22Rv1 (cell line): ENCODE data around the gene SFXN5.

Experiments
- H3K27ac ChIP-seq: fragments of 450-650 bp; 2 replicates; pipeline ENCODE4 v1.5.1; 2017
- ZFX ChIP-seq: fragments of 450-650 bp; IDR thresholded peaks from 2 replicates; pipeline ENCODE4 v1.6.1; 2017; ENCODE audit warnings: antibody characterized with exemption, borderline replicate concordance
- TF ChIP-seq, protein P1 (sequence below): fragments of 450-650 bp; IDR thresholded peaks from 2 replicates; pipeline ENCODE4 v1.5.1; 2017; ENCODE audit warnings: mild to moderate bottlenecking

The SFXN5 gene

DNA sequence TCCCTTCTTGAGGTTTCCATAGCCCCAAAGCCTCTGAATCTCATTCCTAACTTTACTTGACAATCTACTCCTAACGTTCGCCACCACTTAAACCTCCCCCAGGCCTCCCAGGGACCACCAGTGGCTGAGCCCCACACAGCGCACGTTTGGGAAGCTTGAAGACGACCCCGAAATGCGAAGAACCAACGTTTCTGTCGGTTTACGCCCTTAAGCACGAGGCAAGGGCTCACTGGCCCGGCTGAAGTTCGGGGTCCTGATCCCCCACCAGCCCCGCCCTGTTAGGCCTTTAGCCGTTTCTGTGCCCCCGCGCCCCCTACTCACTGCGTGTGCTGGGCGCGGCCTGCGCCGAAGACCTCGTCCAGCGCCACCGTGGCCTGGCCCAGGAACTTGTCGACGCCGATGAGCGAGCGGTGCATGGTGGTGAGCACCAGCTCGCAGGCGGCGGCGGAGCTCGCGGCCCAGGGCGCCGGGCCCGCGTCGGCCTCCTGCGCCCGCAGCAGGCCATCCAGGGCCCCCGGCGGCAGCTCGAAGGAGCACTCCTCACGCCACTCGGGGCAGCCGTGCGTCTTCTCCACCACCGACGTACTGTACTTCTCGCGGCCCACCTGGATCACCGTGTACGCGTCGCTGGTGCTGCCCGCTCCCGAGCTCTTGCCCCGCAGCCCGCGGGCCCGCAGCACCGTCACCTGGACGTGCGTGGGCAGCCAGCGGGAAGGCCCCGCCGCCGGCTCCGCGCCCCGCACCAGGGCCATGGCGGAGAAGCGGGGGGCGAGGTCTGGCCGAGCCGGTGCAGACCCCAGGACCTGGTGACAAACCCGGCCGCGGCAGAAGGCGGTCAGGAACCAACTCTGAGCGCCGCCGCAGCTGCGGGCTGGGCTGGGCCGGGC is 40.8 kb upstream of the SFXN5 start:
- TF ChIP-seq, protein P1, sequence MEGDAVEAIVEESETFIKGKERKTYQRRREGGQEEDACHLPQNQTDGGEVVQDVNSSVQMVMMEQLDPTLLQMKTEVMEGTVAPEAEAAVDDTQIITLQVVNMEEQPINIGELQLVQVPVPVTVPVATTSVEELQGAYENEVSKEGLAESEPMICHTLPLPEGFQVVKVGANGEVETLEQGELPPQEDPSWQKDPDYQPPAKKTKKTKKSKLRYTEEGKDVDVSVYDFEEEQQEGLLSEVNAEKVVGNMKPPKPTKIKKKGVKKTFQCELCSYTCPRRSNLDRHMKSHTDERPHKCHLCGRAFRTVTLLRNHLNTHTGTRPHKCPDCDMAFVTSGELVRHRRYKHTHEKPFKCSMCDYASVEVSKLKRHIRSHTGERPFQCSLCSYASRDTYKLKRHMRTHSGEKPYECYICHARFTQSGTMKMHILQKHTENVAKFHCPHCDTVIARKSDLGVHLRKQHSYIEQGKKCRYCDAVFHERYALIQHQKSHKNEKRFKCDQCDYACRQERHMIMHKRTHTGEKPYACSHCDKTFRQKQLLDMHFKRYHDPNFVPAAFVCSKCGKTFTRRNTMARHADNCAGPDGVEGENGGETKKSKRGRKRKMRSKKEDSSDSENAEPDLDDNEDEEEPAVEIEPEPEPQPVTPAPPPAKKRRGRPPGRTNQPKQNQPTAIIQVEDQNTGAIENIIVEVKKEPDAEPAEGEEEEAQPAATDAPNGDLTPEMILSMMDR, result no peak
- H3K27ac ChIP-seq, result peak overlapping the region; percentile 68

DNA sequence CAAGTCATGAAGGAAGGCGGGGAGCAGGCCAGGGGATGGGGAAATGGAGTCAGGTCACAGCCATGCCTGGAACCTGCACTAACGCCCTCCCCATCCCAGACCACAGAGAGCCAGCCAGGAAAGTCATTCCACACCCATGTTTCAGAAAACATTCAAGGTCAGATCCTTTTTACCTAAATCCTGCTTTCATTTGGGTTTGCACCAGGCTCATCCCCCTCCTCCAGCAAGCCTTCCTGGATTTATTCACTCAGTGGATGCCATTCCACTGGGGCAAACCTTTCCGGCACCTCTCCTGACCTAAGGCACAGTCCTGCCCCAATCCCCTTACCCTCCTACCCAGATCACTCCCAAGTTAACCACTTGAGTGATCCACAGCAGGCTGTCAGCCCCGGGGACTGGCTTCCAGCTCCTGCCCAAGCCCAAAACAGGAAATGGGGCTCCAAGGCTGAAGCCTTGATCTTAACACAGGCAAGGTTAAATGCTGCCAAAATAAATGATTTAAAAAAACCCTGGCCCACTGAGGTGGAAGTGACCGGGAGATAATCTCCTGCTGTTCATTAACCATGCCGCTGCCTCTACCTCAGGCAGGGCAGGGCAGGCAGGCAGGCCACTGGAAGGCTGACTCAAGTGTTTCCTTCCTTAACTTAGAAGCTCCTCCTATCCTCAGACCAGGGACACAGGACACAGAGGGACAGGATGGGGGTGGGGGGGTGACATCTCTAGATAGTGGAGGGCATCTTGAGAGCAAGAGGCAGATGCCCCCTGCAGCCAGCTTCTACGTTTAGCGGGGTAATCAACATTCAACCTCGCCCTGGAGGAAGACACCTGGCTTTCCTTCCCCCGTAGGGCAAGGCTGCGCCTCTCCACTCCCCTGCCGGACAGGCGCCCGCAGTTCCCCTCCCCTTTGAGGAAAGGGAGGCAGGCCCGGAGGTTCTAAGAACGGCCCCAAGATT is 39.8 kb upstream of the SFXN5 start:
- TF ChIP-seq, protein P1, result no peak
- no peak for TF ChIP-seq ZFX
- H3K27ac ChIP-seq, result no peak overlapping the region

DNA sequence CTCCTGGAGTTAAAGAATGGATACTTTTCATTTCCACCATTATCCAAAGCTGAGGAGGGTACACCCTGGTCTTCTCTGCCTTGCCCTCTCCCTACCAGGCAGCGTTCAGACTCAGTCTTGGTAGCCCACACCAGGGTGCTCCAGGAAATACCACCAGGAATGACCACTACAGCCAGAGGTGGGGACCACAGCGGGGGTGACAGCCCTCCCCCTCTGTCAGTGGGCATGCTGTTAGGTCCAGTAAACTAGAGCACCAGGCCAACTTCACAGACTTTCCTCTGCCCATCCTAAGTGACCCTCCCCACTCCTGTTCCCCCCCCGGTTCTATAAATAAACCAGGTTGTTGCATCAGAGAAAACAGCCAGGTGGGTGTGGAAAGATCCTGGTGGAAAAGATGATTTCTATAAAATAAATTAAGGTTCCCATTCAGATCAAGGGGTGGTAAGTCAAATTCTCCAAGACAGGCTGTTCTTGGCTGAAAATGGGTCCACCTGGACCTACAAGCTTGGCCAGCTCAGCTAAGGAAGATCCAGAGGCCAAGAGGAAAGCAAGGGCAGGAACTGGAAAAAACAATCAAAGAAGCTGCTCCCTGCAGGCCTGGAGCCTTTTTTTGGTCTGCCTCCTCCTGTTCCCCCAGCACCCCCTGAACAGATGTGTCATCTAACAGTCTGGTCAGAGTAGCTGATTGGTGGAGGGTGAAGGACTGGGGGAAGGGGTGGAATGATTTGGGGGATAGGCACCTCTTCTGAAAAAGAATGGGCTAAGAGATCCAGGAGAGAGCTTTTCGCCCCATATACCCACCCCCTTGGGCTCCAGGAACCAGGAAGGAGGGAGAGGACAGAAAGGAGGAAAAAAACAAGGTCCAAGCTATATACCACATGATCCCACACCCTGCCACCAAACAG is 38.9 kb upstream of the SFXN5 start:
- TF ChIP-seq, protein P1, result no peak
- no peak for TF ChIP-seq ZFX
- no peak overlapping the region for H3K27ac ChIP-seq

DNA sequence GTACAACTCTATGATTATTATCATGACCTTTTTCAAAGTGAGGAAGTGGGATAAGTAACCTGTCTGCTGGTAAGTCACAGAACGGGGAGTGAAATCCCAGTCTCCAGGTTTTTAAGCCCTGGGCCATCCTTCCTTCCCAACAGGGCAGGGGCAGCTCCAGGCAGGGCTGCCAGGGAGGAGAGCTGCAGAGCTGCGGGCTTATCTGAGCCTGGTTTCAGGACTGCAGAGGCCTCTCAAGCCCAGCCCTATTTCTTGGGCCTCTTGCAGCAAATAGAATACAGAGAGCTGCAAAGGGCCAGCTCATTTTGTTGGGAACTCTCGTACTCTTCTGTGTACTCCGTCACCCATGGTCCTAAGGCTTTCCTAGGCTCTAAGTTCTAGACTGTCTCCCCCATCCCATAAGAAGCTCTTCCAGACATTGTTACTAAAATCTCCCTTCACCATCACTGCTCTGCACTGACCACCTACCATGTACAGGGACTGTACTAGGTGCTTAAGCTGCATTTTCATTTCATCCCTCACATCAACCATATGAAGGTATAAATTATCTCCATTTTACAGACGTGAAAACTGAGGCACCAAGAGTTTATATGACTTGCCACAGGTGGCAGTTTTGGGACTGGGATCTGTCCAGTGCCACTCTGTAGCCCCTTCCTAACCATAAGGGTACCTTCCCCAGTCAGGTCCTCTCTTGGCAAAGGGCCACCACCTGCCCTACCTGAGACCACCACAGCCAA is 38.1 kb upstream of the SFXN5 start:
- H3K27ac ChIP-seq, result no peak overlapping the region
- TF ChIP-seq, protein P1, result no peak
- no peak for TF ChIP-seq ZFX

DNA sequence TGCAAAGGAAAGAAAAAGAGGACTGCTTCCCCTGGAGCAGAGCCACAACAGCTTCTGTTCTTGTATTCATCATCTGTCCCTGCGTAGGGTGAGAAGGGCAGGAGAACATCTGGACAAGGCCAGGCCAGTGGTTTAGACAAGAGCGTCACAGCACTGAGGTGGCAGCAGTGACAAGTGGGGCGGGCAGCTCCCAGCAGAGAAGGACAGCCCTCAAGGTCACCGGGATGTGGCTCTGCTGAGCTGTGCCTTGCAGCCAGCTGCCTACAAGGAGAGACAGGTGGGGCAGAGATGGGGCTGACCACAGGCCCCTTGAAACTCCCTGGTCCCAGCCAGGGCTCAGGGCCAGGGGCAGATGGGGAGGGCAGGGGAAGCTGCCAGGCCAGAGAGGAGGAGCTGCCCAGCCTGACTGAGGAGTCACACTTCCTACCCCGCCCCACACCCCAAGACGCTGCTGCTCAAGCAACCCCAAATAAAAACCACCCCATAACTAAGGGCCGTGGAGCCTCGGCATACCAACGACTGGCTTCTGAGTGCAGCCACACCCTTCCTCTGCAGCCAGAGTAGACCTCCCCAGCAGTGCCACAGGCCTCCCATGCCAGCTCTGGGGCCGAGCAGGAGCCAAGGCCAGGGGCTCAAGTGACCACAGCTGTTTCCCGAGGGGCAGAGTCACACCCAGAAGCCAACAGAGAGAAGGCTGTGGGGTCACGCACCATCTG is 35.9 kb upstream of the SFXN5 start:
- no peak overlapping the region for H3K27ac ChIP-seq

DNA sequence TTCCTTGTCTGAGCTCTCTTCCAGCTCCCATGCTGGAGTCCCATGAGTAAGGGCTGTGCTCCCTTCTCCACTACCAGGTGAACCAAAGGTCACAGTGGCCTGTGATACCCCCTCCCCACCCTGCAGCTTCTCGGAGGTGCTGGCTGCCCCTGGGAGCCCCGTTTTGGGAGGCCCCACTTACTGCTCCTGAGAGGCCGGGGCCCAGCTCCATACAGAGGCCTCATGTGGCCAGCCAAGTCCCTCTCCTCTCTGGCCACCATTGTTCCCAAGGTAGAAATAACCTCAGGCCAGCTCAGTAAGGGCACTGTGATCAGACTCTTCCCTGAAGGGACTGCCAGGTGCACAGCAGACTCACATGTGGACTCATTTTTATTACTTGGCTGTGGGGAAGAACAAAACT is 35.3 kb upstream of the SFXN5 start:
- TF ChIP-seq, protein P1, result no peak
- TF ChIP-seq ZFX, result no peak
- H3K27ac ChIP-seq, result no peak overlapping the region

More for the DNA sequence above, 35.9 kb upstream of the SFXN5 start:
- no peak for TF ChIP-seq ZFX
